ENCODE data around the gene RAB3IL1. TPM values are rescaled to one million over a fixed set of nuclear protein-coding genes. Genes with fewer than 3 reads are reported as not detected.

The RAB3IL1 gene
- total RNA-seq, 4 donors from 2014 or later, result 14.0 to 31.5 (median 14.2) TPM

DNA sequence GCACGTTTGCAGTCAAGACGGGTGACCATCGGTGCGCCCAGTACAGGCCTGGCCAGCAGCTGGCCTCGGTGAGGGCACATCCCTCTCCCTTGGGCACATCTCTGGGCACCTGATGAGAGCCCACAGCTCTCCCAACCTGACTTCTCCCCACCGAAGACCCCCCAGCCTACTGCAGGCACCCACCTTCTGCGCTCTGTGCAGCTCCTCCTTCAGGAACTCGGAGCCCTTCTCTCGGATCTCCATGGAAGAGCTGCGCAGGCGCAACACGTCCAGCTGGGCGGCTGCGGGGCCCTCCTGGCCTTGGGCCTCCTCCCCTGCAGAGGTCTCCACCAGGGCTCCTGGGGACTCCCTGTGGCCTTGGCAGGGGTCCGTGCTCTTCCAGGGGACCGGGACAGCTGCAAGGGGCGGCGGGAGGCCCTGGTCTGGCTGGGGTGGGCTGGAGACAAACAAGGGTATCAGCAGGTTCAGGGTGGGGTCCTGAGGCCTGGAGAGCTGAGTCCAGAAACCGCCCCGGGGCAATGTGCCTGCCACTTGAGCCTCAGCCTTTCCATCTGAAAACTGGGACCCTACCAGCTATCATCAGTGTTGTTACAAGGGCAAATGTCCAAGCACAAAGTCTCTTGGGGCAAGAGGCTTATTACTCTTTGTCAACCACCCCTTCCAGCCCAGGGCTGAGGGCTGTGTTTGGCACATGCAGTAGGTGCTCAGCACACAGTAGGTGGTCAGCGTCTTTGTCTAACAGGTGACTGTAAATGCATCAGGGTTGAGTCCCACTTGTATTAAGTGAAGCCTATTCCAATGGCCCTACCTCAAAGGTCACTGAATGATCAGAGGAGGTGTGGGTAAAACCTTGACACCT, 9.3 kb downstream of the RAB3IL1 start:
- 89% methylated on average over 12 of the region's 21 CpGs for WGBS
- H3K4me1 ChIP-seq, result peaks cover 11 to 54% (median 51%) of the 10 kb centered on the region in 4 donors

DNA sequence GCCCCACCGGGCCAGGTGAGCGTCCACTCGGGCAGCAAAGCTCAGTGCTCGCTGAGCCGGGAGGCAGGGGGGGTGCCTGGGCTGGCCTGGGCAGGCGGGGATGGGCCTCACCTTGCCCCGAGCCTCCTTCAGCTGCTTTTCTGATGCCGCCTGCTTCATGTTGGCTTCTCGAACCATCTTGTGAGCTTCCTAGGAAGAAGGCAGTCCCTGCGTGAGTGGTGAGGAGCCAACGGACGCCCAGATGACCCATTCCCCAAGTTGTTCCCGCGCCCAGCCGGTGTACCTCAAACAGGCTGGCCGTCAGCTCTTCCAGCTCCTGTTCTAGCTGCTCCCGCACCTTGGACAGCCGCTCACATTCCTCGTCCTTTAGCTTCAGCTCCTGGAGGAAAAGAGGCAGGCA, 10.1 kb downstream of the RAB3IL1 start:
- TF ChIP-seq EP300 (IDR thresholded peaks at IDR 0.05), result no peak
- no peak for TF ChIP-seq POLR2AphosphoS5 (IDR thresholded peaks at IDR 0.05)
- Histone ChIP-seq H3K27ac (replicated peaks in 1 of 4) (no peak overlapping the region), H3K36me3 (peaks cover 19 to 57% (median 42%) of the 10 kb centered on the region in 4 donors), H3K4me3 (no peak overlapping the region), H3K27me3 (no peaks in the 10 kb centered on the region), H3K4me1 (peaks cover 10 to 46% (median 43%) of the 10 kb centered on the region in 4 donors), H3K9me3 (no peaks in the 10 kb centered on the region)
- no peak for DNase-seq (ENCODE audit: extremely low spot score)
- 95% methylated on average over 19 of the region's 19 CpGs for WGBS
- intact Hi-C loops (cut with DNase I), result no loop called here

More for the DNA sequence above, 9.3 kb downstream of the RAB3IL1 start:
- H3K27ac ChIP-seq (replicated peaks in 1 of 4), result peak overlapping the region in 2 of 4 donors; percentile 21 to 57
- H3K27me3 ChIP-seq, result no peaks in the 10 kb centered on the region
- intact Hi-C loops (cut with DNase I), result no loop called here
- peaks cover 19 to 49% (median 40%) of the 10 kb centered on the region in 4 donors for H3K36me3 ChIP-seq
- H3K4me3 ChIP-seq, result no peak overlapping the region
- TF ChIP-seq, protein P1, sequence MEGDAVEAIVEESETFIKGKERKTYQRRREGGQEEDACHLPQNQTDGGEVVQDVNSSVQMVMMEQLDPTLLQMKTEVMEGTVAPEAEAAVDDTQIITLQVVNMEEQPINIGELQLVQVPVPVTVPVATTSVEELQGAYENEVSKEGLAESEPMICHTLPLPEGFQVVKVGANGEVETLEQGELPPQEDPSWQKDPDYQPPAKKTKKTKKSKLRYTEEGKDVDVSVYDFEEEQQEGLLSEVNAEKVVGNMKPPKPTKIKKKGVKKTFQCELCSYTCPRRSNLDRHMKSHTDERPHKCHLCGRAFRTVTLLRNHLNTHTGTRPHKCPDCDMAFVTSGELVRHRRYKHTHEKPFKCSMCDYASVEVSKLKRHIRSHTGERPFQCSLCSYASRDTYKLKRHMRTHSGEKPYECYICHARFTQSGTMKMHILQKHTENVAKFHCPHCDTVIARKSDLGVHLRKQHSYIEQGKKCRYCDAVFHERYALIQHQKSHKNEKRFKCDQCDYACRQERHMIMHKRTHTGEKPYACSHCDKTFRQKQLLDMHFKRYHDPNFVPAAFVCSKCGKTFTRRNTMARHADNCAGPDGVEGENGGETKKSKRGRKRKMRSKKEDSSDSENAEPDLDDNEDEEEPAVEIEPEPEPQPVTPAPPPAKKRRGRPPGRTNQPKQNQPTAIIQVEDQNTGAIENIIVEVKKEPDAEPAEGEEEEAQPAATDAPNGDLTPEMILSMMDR (IDR thresholded peaks at IDR 0.05), result no peak
- no peak for TF ChIP-seq POLR2A (IDR thresholded peaks at IDR 0.05; ENCODE audit: low read depth)
- no peak for TF ChIP-seq POLR2AphosphoS5 (IDR thresholded peaks at IDR 0.05)
- no peak for TF ChIP-seq EP300 (IDR thresholded peaks at IDR 0.05)
- H3K9me3 ChIP-seq, result no peaks in the 10 kb centered on the region
- no peak for DNase-seq (ENCODE audit: extremely low spot score)

DNA sequence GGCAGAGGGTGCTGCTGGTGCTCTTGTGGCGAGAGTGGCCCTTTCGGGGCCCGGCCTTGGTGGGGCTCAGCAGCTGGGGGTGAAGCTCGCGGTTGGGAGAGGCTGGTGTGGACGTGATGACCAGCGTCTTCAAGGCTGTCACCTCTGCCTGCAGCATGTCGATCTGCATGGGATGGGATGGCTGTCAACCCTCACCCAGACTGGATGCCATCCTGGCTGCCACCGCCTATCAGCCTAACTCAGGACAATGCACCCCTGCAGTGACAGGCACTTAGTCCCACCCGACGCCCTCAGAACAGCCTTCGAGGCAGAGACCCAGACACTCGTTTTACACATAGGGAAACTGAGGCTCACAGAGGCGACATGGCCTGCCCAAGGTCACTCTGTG, 10.8 kb downstream of the RAB3IL1 start:
- Histone ChIP-seq H3K27ac (replicated peaks in 1 of 4) (no peak overlapping the region), H3K4me1 (peaks cover 3 to 38% (median 35%) of the 10 kb centered on the region in 4 donors), H3K36me3 (peaks cover 19 to 64% (median 43%) of the 10 kb centered on the region in 4 donors), H3K4me3 (no peak overlapping the region), H3K9me3 (no peaks in the 10 kb centered on the region), H3K27me3 (no peaks in the 10 kb centered on the region)
- intact Hi-C loops (cut with DNase I), result no loop called here
- TF ChIP-seq POLR2A (IDR thresholded peaks at IDR 0.05; ENCODE audit: low read depth) (no peak), POLR2AphosphoS5 (IDR thresholded peaks at IDR 0.05) (no peak), EP300 (IDR thresholded peaks at IDR 0.05) (no peak)
- TF ChIP-seq, protein P1 (IDR thresholded peaks at IDR 0.05), result no peak
- 90% methylated on average over 13 of the region's 14 CpGs for WGBS
- no peak for DNase-seq (ENCODE audit: extremely low spot score)

DNA sequence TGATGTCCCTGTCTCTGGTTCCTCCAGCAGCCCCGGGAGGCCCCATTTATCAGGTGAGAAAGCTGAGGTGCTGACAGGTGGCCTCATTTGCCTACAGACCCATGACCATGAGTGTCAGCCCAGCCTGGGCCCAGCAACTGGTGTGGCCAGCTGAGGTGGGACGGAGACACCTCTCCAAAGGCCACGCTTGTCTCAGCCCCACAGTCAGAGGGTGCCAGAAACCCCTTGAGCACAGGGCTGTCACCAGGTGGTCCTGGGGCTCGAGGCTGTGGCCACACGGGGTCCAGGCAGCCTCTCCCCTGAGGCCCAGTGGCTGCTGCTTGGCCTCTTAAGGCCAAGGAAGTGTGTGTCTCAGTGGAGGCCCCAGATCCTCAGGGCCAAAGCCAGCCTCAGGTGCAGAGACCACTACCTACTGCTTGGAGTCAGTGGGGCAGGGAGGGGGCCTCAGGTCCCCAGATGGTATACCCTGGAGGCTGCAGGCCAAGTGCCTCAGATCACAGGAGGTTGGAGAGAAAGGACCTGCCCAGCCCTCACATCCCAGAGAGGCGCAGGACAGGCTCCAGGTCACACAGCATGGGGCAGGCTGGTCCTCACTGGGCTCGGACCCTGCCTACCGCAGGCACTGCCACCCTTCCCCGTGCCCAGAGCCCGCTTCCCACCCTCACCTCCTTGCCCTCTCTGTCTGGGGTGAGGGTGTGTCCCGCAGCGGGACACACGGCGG, 11.4 kb downstream of the RAB3IL1 start:
- H3K27me3 ChIP-seq, result no peaks in the 10 kb centered on the region
- intact Hi-C loops (cut with DNase I), result no loop called here
- H3K4me3 ChIP-seq, result no peak overlapping the region
- 86% methylated on average over 9 of the region's 14 CpGs for WGBS
- H3K9me3 ChIP-seq, result no peaks in the 10 kb centered on the region
- peaks cover 19 to 70% (median 45%) of the 10 kb centered on the region in 4 donors for H3K36me3 ChIP-seq
- TF ChIP-seq, protein P1 (IDR thresholded peaks at IDR 0.05), result no peak
- no peak for TF ChIP-seq POLR2A (IDR thresholded peaks at IDR 0.05; ENCODE audit: low read depth)
- no peak for TF ChIP-seq EP300 (IDR thresholded peaks at IDR 0.05)
- no peak for TF ChIP-seq POLR2AphosphoS5 (IDR thresholded peaks at IDR 0.05)
- peaks cover 0 to 32% (median 30%) of the 10 kb centered on the region in 4 donors for H3K4me1 ChIP-seq
- H3K27ac ChIP-seq (replicated peaks in 1 of 4), result no peak overlapping the region
- DNase-seq (ENCODE audit: extremely low spot score), result no peak
